Testis (tissue), 2 donors: ENCODE data around the gene AHCYL2.

Source experiments
- POLR2A ChIP-seq: fragments of 450-650 bp; IDR thresholded peaks from one replicate; pipeline ENCODE4 v1.6.1; 2017; ENCODE audit warnings: antibody characterized with exemption, mild to moderate bottlenecking, moderate library complexity
- TF ChIP-seq, protein P1 (sequence below), 3 experiments: fragments of 450-650 bp in 2 of 3; fragments of 200-600 bp in 1 of 3; sonication (generic) in 1 of 3; IDR thresholded peaks; one replicate each; pipeline ENCODE4 v1.5.1; 2016 to 2019; ENCODE audit warnings: antibody characterized with exemption in 3 of 3, mild to moderate bottlenecking in 2 of 3, moderate library complexity in 1 of 3

GRCh38 chr7:129225206-129225930 lies 538 bp downstream of the AHCYL2 start:
- TF ChIP-seq, protein P1, sequence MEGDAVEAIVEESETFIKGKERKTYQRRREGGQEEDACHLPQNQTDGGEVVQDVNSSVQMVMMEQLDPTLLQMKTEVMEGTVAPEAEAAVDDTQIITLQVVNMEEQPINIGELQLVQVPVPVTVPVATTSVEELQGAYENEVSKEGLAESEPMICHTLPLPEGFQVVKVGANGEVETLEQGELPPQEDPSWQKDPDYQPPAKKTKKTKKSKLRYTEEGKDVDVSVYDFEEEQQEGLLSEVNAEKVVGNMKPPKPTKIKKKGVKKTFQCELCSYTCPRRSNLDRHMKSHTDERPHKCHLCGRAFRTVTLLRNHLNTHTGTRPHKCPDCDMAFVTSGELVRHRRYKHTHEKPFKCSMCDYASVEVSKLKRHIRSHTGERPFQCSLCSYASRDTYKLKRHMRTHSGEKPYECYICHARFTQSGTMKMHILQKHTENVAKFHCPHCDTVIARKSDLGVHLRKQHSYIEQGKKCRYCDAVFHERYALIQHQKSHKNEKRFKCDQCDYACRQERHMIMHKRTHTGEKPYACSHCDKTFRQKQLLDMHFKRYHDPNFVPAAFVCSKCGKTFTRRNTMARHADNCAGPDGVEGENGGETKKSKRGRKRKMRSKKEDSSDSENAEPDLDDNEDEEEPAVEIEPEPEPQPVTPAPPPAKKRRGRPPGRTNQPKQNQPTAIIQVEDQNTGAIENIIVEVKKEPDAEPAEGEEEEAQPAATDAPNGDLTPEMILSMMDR (IDR thresholded peaks at IDR 0.05): no peak
- TF ChIP-seq POLR2A: no peak
